Measurements from ENCODE around the gene MYL5.
"Not testable (repeated sequence)": the region's sequence is repeated elsewhere in the genome, so short reads cannot be mapped to it uniquely, and the experiment has no call there.

MYL5 gene

GRCh38 chr4:664713-665231 lies 9.6 kb upstream of the MYL5 start:
- Histone ChIP-seq H3K9me3 (ENCODE audit: insufficient read depth, low read length) (no peaks in the 10 kb centered on the region), H3K9ac (ENCODE audit: insufficient read length, low read depth) (peak overlapping the region; percentile 23), H3K36me3 (ENCODE audit: insufficient read depth, insufficient read length, low read length) (peaks cover 19% of the 10 kb centered on the region), H3K4me3 (ENCODE audit: insufficient read length, low read depth) (no peak overlapping the region), H3K4me1 (ENCODE audit: insufficient read depth, insufficient read length) (peaks cover 13% of the 10 kb centered on the region), H3K27me3 (ENCODE audit: insufficient read depth, insufficient read length) (no peaks in the 10 kb centered on the region)
- DNase-seq (ENCODE audit: low read depth, low spot score): no peak
- no peak for TF ChIP-seq ZNF274 (IDR thresholded peaks at IDR 0.05; ENCODE audit: low read depth, low read length)
- no peak for TF ChIP-seq SUZ12 (IDR thresholded peaks at IDR 0.05; ENCODE audit: extremely low read depth, insufficient read depth, insufficient read length)
- no peak for TF ChIP-seq YY1 (IDR thresholded peaks at IDR 0.05; ENCODE audit: insufficient read depth, insufficient read length)

- peaks cover 13% of the 10 kb centered on the region for H3K4me1 ChIP-seq (ENCODE audit: insufficient read depth, insufficient read length)
- peaks cover 18% of the 10 kb centered on the region for H3K36me3 ChIP-seq (ENCODE audit: insufficient read depth, insufficient read length, low read length)
- H3K9me3 ChIP-seq (ENCODE audit: insufficient read depth, low read length): no peaks in the 10 kb centered on the region
- H3K4me3 ChIP-seq (ENCODE audit: insufficient read length, low read depth): no peak overlapping the region
- DNase-seq (ENCODE audit: low read depth, low spot score): no peak
- no peaks in the 10 kb centered on the region for H3K27me3 ChIP-seq (ENCODE audit: insufficient read depth, insufficient read length)
- H3K9ac ChIP-seq (ENCODE audit: insufficient read length, low read depth): peak overlapping the region; percentile 50
- TF ChIP-seq SUZ12 (IDR thresholded peaks at IDR 0.05; ENCODE audit: extremely low read depth, insufficient read depth, insufficient read length): no peak
- no peak for TF ChIP-seq ZNF274 (IDR thresholded peaks at IDR 0.05; ENCODE audit: low read depth, low read length)
- no peak for TF ChIP-seq YY1 (IDR thresholded peaks at IDR 0.05; ENCODE audit: insufficient read depth, insufficient read length)
Measured at GRCh38 chr4:665381-665750, 9.0 kb upstream of the MYL5 start.

- peaks cover 13% of the 10 kb centered on the region for H3K4me1 ChIP-seq (ENCODE audit: insufficient read depth, insufficient read length)
- H3K9ac ChIP-seq (ENCODE audit: insufficient read length, low read depth): peak overlapping the region; percentile 50
- no peak for TF ChIP-seq YY1 (IDR thresholded peaks at IDR 0.05; ENCODE audit: insufficient read depth, insufficient read length)
- no peak for TF ChIP-seq ZNF274 (IDR thresholded peaks at IDR 0.05; ENCODE audit: low read depth, low read length)
- TF ChIP-seq SUZ12 (IDR thresholded peaks at IDR 0.05; ENCODE audit: extremely low read depth, insufficient read depth, insufficient read length): no peak
- no peaks in the 10 kb centered on the region for H3K9me3 ChIP-seq (ENCODE audit: insufficient read depth, low read length)
- no peak for DNase-seq (ENCODE audit: low read depth, low spot score)
- H3K36me3 ChIP-seq (ENCODE audit: insufficient read depth, insufficient read length, low read length): peaks cover 20% of the 10 kb centered on the region
- H3K4me3 ChIP-seq (ENCODE audit: insufficient read length, low read depth): no peak overlapping the region
- H3K27me3 ChIP-seq (ENCODE audit: insufficient read depth, insufficient read length): no peaks in the 10 kb centered on the region
Measured at GRCh38 chr4:665751-666435, 8.4 kb upstream of the MYL5 start.

GRCh38 chr4:666436-666810 lies 7.9 kb upstream of the MYL5 start:
- peaks cover 13% of the 10 kb centered on the region for H3K4me1 ChIP-seq (ENCODE audit: insufficient read depth, insufficient read length)
- H3K36me3 ChIP-seq (ENCODE audit: insufficient read depth, insufficient read length, low read length): peaks cover 25% of the 10 kb centered on the region
- DNase-seq (ENCODE audit: low read depth, low spot score): no peak
- TF ChIP-seq SUZ12 (IDR thresholded peaks at IDR 0.05; ENCODE audit: extremely low read depth, insufficient read depth, insufficient read length): no peak
- no peak for TF ChIP-seq YY1 (IDR thresholded peaks at IDR 0.05; ENCODE audit: insufficient read depth, insufficient read length)
- TF ChIP-seq ZNF274 (IDR thresholded peaks at IDR 0.05; ENCODE audit: low read depth, low read length): no peak
- peak overlapping the region; percentile 50 for H3K9ac ChIP-seq (ENCODE audit: insufficient read length, low read depth)
- no peaks in the 10 kb centered on the region for H3K9me3 ChIP-seq (ENCODE audit: insufficient read depth, low read length)
- no peak overlapping the region for H3K4me3 ChIP-seq (ENCODE audit: insufficient read length, low read depth)
- H3K27me3 ChIP-seq (ENCODE audit: insufficient read depth, insufficient read length): no peaks in the 10 kb centered on the region

GRCh38 chr4:666822-667544 lies 7.4 kb upstream of the MYL5 start:
- DNase-seq (ENCODE audit: low read depth, low spot score): no peak
- Histone ChIP-seq H3K4me3 (ENCODE audit: insufficient read length, low read depth) (no peak overlapping the region), H3K27me3 (ENCODE audit: insufficient read depth, insufficient read length) (no peaks in the 10 kb centered on the region), H3K36me3 (ENCODE audit: insufficient read depth, insufficient read length, low read length) (peaks cover 27% of the 10 kb centered on the region), H3K9me3 (ENCODE audit: insufficient read depth, low read length) (no peaks in the 10 kb centered on the region), H3K4me1 (ENCODE audit: insufficient read depth, insufficient read length) (peaks cover 13% of the 10 kb centered on the region), H3K9ac (ENCODE audit: insufficient read length, low read depth) (no peak overlapping the region)
- TF ChIP-seq SUZ12 (IDR thresholded peaks at IDR 0.05; ENCODE audit: extremely low read depth, insufficient read depth, insufficient read length) (no peak), YY1 (IDR thresholded peaks at IDR 0.05; ENCODE audit: insufficient read depth, insufficient read length) (no peak), ZNF274 (IDR thresholded peaks at IDR 0.05; ENCODE audit: low read depth, low read length) (no peak)

GRCh38 chr4:667545-667925 lies 6.8 kb upstream of the MYL5 start:
- no peak for DNase-seq (ENCODE audit: low read depth, low spot score)
- Histone ChIP-seq H3K4me3 (ENCODE audit: insufficient read length, low read depth) (no peak overlapping the region), H3K9me3 (ENCODE audit: insufficient read depth, low read length) (no peaks in the 10 kb centered on the region), H3K4me1 (ENCODE audit: insufficient read depth, insufficient read length) (peaks cover 13% of the 10 kb centered on the region), H3K36me3 (ENCODE audit: insufficient read depth, insufficient read length, low read length) (peaks cover 27% of the 10 kb centered on the region), H3K27me3 (ENCODE audit: insufficient read depth, insufficient read length) (no peaks in the 10 kb centered on the region), H3K9ac (ENCODE audit: insufficient read length, low read depth) (no peak overlapping the region)
- TF ChIP-seq ZNF274 (IDR thresholded peaks at IDR 0.05; ENCODE audit: low read depth, low read length) (no peak), YY1 (IDR thresholded peaks at IDR 0.05; ENCODE audit: insufficient read depth, insufficient read length) (no peak)

- H3K27me3 ChIP-seq (ENCODE audit: insufficient read depth, insufficient read length); H3K9me3 ChIP-seq (ENCODE audit: insufficient read depth, low read length); DNase-seq (ENCODE audit: low read depth, low spot score); H3K9ac ChIP-seq (ENCODE audit: insufficient read length, low read depth); H3K4me3 ChIP-seq (ENCODE audit: insufficient read length, low read depth): not testable (repeated sequence)
- H3K36me3 ChIP-seq (ENCODE audit: insufficient read depth, insufficient read length, low read length): peaks cover 34% of the 10 kb centered on the region
- H3K4me1 ChIP-seq (ENCODE audit: insufficient read depth, insufficient read length): peaks cover 10% of the 10 kb centered on the region
Measured at GRCh38 chr4:668219-668618, 6.1 kb upstream of the MYL5 start.

- H3K9ac ChIP-seq (ENCODE audit: insufficient read length, low read depth); H3K9me3 ChIP-seq (ENCODE audit: insufficient read depth, low read length); DNase-seq (ENCODE audit: low read depth, low spot score); H3K27me3 ChIP-seq (ENCODE audit: insufficient read depth, insufficient read length); H3K4me3 ChIP-seq (ENCODE audit: insufficient read length, low read depth): not testable (repeated sequence)
- peaks cover 15% of the 10 kb centered on the region for H3K4me1 ChIP-seq (ENCODE audit: insufficient read depth, insufficient read length)
- H3K36me3 ChIP-seq (ENCODE audit: insufficient read depth, insufficient read length, low read length): peaks cover 37% of the 10 kb centered on the region
Measured at GRCh38 chr4:669806-670559, 4.4 kb upstream of the MYL5 start.
